ENCODE data around the gene FAM219A.
A peak's percentile ranks its signal among the peaks of the same experiment; 100 is the strongest.

The FAM219A gene

DNA sequence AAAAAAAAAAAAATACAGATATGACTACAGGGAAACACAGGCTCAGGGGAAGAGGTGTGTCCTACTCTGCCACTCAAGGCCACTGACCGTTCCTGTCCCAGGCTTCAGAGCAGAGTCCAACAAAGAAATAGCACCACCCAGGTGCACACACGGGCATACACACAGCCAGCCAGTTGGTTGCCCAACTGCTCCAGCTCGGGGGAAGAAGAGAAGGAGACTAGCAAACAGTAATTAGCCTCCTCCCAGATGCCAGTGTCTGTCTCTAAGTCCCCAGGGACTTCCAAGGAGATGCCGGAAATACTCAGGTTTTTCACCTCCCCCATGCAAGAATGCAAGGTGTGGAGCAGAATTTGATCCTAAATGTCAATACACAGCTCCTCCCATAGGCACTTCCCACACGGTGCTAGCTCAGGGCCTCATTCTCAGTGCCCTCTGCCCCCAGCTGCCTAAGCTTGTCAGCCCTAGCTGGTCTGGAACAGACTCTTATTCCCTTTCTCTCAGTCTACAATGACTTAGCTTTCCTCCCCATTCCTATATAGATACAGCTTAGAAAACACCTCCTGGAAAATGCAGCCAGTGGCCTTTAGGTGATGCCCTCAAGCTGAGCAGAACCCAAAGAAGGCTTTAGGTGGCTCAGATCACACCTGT is 83.3 kb downstream of the FAM219A start:
- no peak for DNase-seq
- TF ChIP-seq, protein P1, sequence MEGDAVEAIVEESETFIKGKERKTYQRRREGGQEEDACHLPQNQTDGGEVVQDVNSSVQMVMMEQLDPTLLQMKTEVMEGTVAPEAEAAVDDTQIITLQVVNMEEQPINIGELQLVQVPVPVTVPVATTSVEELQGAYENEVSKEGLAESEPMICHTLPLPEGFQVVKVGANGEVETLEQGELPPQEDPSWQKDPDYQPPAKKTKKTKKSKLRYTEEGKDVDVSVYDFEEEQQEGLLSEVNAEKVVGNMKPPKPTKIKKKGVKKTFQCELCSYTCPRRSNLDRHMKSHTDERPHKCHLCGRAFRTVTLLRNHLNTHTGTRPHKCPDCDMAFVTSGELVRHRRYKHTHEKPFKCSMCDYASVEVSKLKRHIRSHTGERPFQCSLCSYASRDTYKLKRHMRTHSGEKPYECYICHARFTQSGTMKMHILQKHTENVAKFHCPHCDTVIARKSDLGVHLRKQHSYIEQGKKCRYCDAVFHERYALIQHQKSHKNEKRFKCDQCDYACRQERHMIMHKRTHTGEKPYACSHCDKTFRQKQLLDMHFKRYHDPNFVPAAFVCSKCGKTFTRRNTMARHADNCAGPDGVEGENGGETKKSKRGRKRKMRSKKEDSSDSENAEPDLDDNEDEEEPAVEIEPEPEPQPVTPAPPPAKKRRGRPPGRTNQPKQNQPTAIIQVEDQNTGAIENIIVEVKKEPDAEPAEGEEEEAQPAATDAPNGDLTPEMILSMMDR (IDR thresholded peaks at IDR 0.05): no peak
- H3K36me3 Mint-ChIP-seq (ENCODE audit: low read depth): peaks cover 30% of the 10 kb centered on the region
- peaks cover 50% of the 10 kb centered on the region for H3K27me3 Mint-ChIP-seq (ENCODE audit: low read depth, poor library complexity)
- H3K9me3 Mint-ChIP-seq: peaks cover 18% of the 10 kb centered on the region
- peaks cover 38% of the 10 kb centered on the region for H3K4me1 Mint-ChIP-seq
- H3K27ac Mint-ChIP-seq: no peak overlapping the region
- peak overlapping the region; percentile 87 for H3K4me3 Mint-ChIP-seq

DNA sequence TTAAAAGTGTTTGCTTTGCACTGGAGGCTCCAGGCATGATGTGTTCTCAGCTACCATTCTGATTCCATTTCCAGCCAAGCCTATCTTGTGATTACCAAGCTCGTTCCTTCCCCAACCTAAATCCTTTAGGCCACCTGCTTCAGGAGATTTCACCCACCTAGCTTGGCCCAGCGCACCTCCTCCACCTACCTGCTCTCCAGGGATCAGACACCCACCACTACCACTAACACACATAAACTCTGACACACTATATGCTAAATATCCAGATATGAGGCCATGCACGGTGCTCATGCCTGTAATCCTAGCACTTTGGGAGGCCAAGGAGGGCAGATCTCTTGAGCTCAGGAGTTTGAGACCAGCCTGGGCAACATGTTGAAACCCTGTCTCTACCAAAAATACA is 84.0 kb downstream of the FAM219A start:
- H3K4me1 Mint-ChIP-seq: peaks cover 35% of the 10 kb centered on the region
- no peak overlapping the region for H3K4me3 Mint-ChIP-seq
- H3K27ac Mint-ChIP-seq: no peak overlapping the region

DNA sequence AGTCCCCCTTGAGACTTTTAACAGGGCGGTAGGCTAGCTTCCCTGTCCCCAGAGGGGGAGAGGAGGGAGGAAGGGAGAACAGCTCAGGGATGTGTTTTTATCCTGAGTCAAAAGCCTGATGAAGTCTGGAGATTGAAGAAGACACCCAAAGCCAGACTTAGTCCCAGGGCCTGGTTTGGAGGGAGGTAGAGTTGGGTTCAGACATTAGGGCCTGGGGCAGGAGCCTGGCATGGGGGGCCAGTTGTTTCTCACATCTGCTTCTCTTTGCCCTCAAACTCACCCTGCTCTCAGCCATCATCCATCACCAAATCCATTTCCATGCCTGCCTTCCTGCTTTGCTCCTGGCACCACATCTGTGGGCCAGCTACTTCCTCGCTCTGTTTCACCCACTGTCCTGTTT is 84.6 kb downstream of the FAM219A start:
- peaks cover 26% of the 10 kb centered on the region for H3K9me3 Mint-ChIP-seq
- H3K36me3 Mint-ChIP-seq (ENCODE audit: low read depth): peaks cover 37% of the 10 kb centered on the region
- peaks cover 32% of the 10 kb centered on the region for H3K4me1 Mint-ChIP-seq
- H3K27ac Mint-ChIP-seq: no peak overlapping the region
- no peak overlapping the region for H3K4me3 Mint-ChIP-seq
- TF ChIP-seq, protein P1 (IDR thresholded peaks at IDR 0.05): no peak
- no peak for DNase-seq
- peaks cover 38% of the 10 kb centered on the region for H3K27me3 Mint-ChIP-seq (ENCODE audit: low read depth, poor library complexity)

More for the DNA sequence above, 84.0 kb downstream of the FAM219A start:
- peaks cover 43% of the 10 kb centered on the region for H3K27me3 Mint-ChIP-seq (ENCODE audit: low read depth, poor library complexity)
- H3K9me3 Mint-ChIP-seq: peaks cover 20% of the 10 kb centered on the region
- TF ChIP-seq, protein P1 (IDR thresholded peaks at IDR 0.05): no peak
- DNase-seq: no peak
- peaks cover 34% of the 10 kb centered on the region for H3K36me3 Mint-ChIP-seq (ENCODE audit: low read depth)

DNA sequence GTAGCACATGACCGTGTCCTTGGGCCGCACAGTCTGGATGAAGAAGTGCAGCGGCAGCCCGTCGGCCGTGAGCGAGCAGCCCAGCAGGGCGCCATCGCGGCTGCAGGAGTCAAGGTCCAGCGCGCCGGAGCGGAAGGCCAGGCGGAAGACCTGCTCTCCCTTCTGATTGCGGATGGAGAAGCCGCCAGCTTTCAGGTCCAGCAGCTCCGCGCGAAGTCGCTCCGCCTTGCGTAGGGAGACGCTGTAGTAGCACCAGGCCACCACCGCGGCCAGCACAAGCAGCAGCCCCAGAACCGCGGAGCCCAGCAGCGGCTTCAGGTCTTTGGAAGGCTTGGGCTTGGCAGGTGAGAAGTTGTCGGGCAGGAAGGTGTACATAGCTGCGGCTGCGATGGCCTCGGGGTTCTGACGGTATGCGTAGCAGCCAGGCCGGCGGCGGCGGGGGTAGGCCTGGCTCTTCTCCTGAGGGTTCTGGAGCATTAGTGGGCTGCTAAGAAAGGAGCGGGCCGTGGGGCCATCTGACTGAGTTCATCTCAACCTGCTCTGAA is 85.8 kb downstream of the FAM219A start:
- Mint-ChIP-seq H3K27me3 (ENCODE audit: low read depth, poor library complexity) (peaks cover 25% of the 10 kb centered on the region), H3K4me1 (peaks cover 32% of the 10 kb centered on the region), H3K36me3 (ENCODE audit: low read depth) (peaks cover 44% of the 10 kb centered on the region), H3K4me3 (no peak overlapping the region), H3K27ac (no peak overlapping the region), H3K9me3 (peaks cover 37% of the 10 kb centered on the region)
- TF ChIP-seq, protein P1 (IDR thresholded peaks at IDR 0.05): no peak
- no peak for DNase-seq

DNA sequence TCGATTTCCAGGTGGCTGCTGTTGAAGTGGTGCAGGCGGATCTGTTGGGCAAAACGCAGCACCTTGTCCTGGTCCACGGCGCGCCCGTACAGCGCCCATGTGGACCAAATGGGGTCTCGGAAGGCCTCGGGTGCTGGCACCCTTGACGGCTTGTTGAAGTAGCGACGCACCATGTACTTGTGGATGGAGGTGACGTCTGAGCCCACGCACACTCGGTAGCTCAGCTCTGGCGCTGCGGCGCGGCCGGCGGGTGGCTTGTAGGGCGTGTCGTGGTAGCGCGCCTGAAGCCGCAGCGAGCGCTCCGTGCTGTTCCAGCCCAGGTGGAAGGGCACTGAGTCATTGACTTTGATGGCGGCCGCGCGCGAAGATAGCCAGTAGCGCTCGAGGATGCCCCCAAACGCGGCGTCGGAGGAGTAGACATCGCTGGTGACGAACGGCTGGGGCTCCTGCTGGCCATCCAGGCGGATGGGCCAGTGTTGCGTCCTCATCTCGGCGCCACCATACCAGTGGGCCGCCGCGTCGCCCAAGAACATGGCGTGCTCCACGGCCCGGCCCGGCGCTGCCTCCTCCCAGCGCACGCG is 86.4 kb downstream of the FAM219A start:
- Mint-ChIP-seq H3K27ac (no peak overlapping the region), H3K4me3 (no peak overlapping the region), H3K36me3 (ENCODE audit: low read depth) (peaks cover 50% of the 10 kb centered on the region), H3K9me3 (peaks cover 42% of the 10 kb centered on the region), H3K4me1 (peaks cover 32% of the 10 kb centered on the region), H3K27me3 (ENCODE audit: low read depth, poor library complexity) (peaks cover 20% of the 10 kb centered on the region)
- DNase-seq: no peak
- TF ChIP-seq, protein P1 (IDR thresholded peaks at IDR 0.05): no peak
